Measurements from ENCODE around the gene VPS8. TPM values are rescaled to one million over a fixed set of nuclear protein-coding genes. Genes with fewer than 3 reads are reported as not detected.

Gene VPS8
- total and polyA plus RNA-seq, 9 of the 15 experiments (the other 6 are each of a cell fraction or from before 2014, with no cell fraction given): 7.2 to 41.0 (median 28.3) TPM

GRCh38 chr3:185079625-185080024, 267.7 kb downstream of the VPS8 start:
- no peak overlapping the region for H2AFZ ChIP-seq (ENCODE audit: low read depth, low read length)
- H3K9me3 ChIP-seq (replicated peaks; ENCODE audit: control insufficient read depth, insufficient read depth, low read depth, low read length): no peaks in the 10 kb centered on the region
- ATAC-seq (no peak), DNase-seq (ENCODE audit: extremely low read depth in 1 of 4, low spot score in 3 of 4) (no peak), FAIRE-seq (no peak)
- 46% methylated on average over 1 of the region's 1 CpG for WGBS (ENCODE audit: insufficient coverage, low coverage, missing lambda C conversion rate)
- ChIA-PET CTCF (ENCODE audit: low intra/inter-chr PET ratio) (no interaction called here), POLR2A (interaction anchor here (1.1 kb wide), 1 partner anchor 125 kb away, joined by 3 read pairs; no protein-coding TSS in a partner anchor)
- H3K27ac ChIP-seq (ENCODE audit: extremely low read depth, low read depth, low read length): no peak overlapping the region
- no TSS peak for BruUV-seq (replicated peaks)
- H3K36me3 ChIP-seq (ENCODE audit: control insufficient read depth, insufficient read depth, low read length): no peaks in the 10 kb centered on the region
- no peaks in the 10 kb centered on the region for H3K9me1 ChIP-seq (ENCODE audit: control insufficient read depth, insufficient read depth, low read length)
- H3K4me1 ChIP-seq (replicated peaks in 1 of 2; ENCODE audit: control insufficient read depth in 2 of 2, insufficient read depth in 2 of 2, low read length in 2 of 2): no peaks in the 10 kb centered on the region; a peak in 1 of 5 replicates
- peaks cover 17 to 45% of the 10 kb centered on the region in 2 experiments for H3K27me3 ChIP-seq (ENCODE audit: control insufficient read depth in 2 of 2, insufficient read depth in 2 of 2, low read length in 2 of 2)
- H3K9ac ChIP-seq (ENCODE audit: insufficient read depth in 1 of 2, low read depth in 2 of 2, low read length in 2 of 2): no peak overlapping the region
- no peaks in the 10 kb centered on the region for H3K79me2 ChIP-seq (ENCODE audit: control insufficient read depth, insufficient read depth, low read length)
- intact Hi-C loops (cut with micrococcal nuclease) (loop anchor here (5.0 to 10.0 kb wide), 2 partner anchors 98 to 195 kb away; no protein-coding TSS in a partner anchor), in situ Hi-C loops (cut with MboI) (no loop called here)
- no peak overlapping the region for H3K4me3 ChIP-seq
- no peak for TF ChIP-seq ETV5 (CRISPR knock-in tag; IDR thresholded peaks at IDR 0.05; ENCODE audit: low read depth)
- no peak for TF ChIP-seq ATF3 (IDR thresholded peaks at IDR 0.05)
- TF ChIP-seq ATF3 (CRISPR knock-in tag; conservative IDR thresholded peaks at IDR 0.05): no peak
- TF ChIP-seq MBD2 (IDR thresholded peaks at IDR 0.05; ENCODE audit: borderline replicate concordance, low read depth): no peak
- TF ChIP-seq XRCC4 (IDR thresholded peaks at IDR 0.05; ENCODE audit: extremely low read depth, insufficient read depth, insufficient read length): no peak
- no peak for TF ChIP-seq C11orf30 (IDR thresholded peaks at IDR 0.05; ENCODE audit: low read depth)
- no peak for TF ChIP-seq HNRNPL (IDR thresholded peaks at IDR 0.05; ENCODE audit: low read depth, low read length)
- no peak for TF ChIP-seq ZNF175 (CRISPR knock-in tag; IDR thresholded peaks at IDR 0.05; ENCODE audit: low read depth)
- no peaks in the 10 kb centered on the region for H4K20me1 ChIP-seq (replicated peaks; ENCODE audit: control insufficient read depth, insufficient read depth, low read length)
- H3K4me2 ChIP-seq (ENCODE audit: insufficient read depth, low read length): no peak overlapping the region

All from K562 (cell line).